ENCODE results near the gene LBH.

The LBH gene

DNA sequence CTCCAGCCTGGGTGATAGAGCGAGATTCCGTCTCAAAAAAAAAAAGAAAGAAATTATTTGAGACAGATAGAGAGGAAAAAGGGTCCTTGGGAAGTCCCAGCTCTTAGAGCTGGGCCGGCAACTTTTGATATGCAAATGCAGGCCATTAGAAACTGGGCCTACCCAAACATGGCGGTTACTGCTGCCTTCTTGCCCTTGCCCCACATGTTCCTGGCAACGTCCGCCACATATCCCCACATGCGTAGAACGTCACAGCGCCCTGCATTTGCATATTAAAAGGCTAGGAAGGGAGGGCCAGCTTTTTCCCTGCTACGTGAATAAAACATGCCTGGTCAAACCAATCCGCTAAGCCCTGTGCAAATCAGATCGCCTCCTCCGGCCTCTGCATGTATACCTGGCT is 40.7 kb upstream of the LBH start:
- Histone ChIP-seq H4K91ac (ENCODE audit: low read depth, low read length, poor library complexity) (no peak overlapping the region), H3K23ac (ENCODE audit: low read depth, low read length, poor library complexity) (no peak overlapping the region), H2BK120ac (ENCODE audit: low read depth, low read length) (no peak overlapping the region), H2BK5ac (ENCODE audit: low read length) (no peak overlapping the region), H3K4me2 (ENCODE audit: insufficient read depth, low read length, poor library complexity, severe bottlenecking) (no peak overlapping the region), H2AFZ (ENCODE audit: low read length) (peak overlapping the region; percentile 21), H3K9me3 (replicated peaks in 1 of 2; ENCODE audit: control insufficient read depth in 2 of 2, insufficient read depth in 1 of 2, low read depth in 1 of 2, low read length in 2 of 2) (no peaks in the 10 kb centered on the region), H3K4ac (ENCODE audit: low read length) (no peak overlapping the region), H2BK15ac (ENCODE audit: low read length) (no peak overlapping the region), H3K4me1 (ENCODE audit: control insufficient read depth in 2 of 2, insufficient read depth in 1 of 2, low read depth in 1 of 2, low read length in 2 of 2) (peaks cover 8 to 20% of the 10 kb centered on the region in 2 donors), H3K9ac (ENCODE audit: low read depth, low read length, poor library complexity) (no peak overlapping the region), H3K14ac (ENCODE audit: low read length) (no peak overlapping the region), H3K4me3 (ENCODE audit: low read length in 2 of 2) (no peak overlapping the region), H2BK12ac (ENCODE audit: low read length) (no peak overlapping the region), H3K27me3 (ENCODE audit: control insufficient read depth in 3 of 3, insufficient read depth in 3 of 3, low read depth in 1 of 3, low read length in 3 of 3) (peaks cover 0 to 16% (median 0%) of the 10 kb centered on the region in 3 experiments), H2AK5ac (ENCODE audit: low read depth, low read length) (no peak overlapping the region), H3K79me1 (ENCODE audit: low read depth, low read length) (no peaks in the 10 kb centered on the region), H3K18ac (ENCODE audit: low read length) (no peak overlapping the region), H3K27ac (replicated peaks; ENCODE audit: low read length) (no peak overlapping the region), H4K8ac (ENCODE audit: low read depth, low read length) (no peak overlapping the region), H3K36me3 (replicated peaks in 1 of 2; ENCODE audit: control insufficient read depth in 2 of 2, insufficient read depth in 2 of 2, low read length in 2 of 2) (no peaks in the 10 kb centered on the region)
- no CpG with 5 or more reads among the region's 13 CpGs for WGBS, 2 donors (ENCODE audit: extremely low coverage in 2 of 2, insufficient read length in 2 of 2, insufficient replicate concordance in 1 of 2)
- DNase-seq (ENCODE audit: low spot score) = no peak

DNA sequence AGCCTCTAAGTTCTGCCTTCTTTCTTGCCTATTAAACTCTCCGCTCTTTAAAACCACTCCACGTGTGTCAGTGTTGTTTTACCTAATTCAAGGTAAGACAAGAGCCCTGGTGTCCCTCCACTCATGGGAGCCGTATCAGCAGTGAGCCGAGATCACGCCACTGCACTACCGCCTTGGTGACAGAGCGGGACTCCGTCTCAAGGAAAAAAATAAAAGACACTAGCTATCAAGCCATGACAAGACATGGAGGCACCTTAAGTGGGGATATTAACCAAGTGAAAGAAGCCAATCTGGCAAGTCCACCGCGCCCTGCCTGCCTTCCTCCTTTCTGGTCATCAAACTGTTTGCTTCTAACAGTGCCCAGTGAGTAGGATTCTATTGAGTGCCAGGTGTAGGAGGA is 40.2 kb upstream of the LBH start:
- H2BK120ac ChIP-seq (ENCODE audit: low read depth, low read length) = no peak overlapping the region
- no peaks in the 10 kb centered on the region for H3K36me3 ChIP-seq (replicated peaks in 1 of 2; ENCODE audit: control insufficient read depth in 2 of 2, insufficient read depth in 2 of 2, low read length in 2 of 2)
- no peak overlapping the region for H4K8ac ChIP-seq (ENCODE audit: low read depth, low read length)
- peaks cover 8 to 20% of the 10 kb centered on the region in 2 donors for H3K4me1 ChIP-seq (ENCODE audit: control insufficient read depth in 2 of 2, insufficient read depth in 1 of 2, low read depth in 1 of 2, low read length in 2 of 2)
- peak overlapping the region; percentile 21 for H2AFZ ChIP-seq (ENCODE audit: low read length)
- peaks cover 0 to 16% (median 0%) of the 10 kb centered on the region in 3 experiments for H3K27me3 ChIP-seq (ENCODE audit: control insufficient read depth in 3 of 3, insufficient read depth in 3 of 3, low read depth in 1 of 3, low read length in 3 of 3)
- H3K23ac ChIP-seq (ENCODE audit: low read depth, low read length, poor library complexity) = no peak overlapping the region
- H3K9ac ChIP-seq (ENCODE audit: low read depth, low read length, poor library complexity) = no peak overlapping the region
- no peak for DNase-seq (ENCODE audit: low spot score)
- H3K14ac ChIP-seq (ENCODE audit: low read length) = no peak overlapping the region
- H3K4me3 ChIP-seq (ENCODE audit: low read length in 2 of 2) = no peak overlapping the region
- H3K27ac ChIP-seq (replicated peaks; ENCODE audit: low read length) = no peak overlapping the region
- H4K91ac ChIP-seq (ENCODE audit: low read depth, low read length, poor library complexity) = no peak overlapping the region
- H2BK12ac ChIP-seq (ENCODE audit: low read length) = no peak overlapping the region
- no peak overlapping the region for H2BK15ac ChIP-seq (ENCODE audit: low read length)
- H3K18ac ChIP-seq (ENCODE audit: low read length) = no peak overlapping the region
- H3K4me2 ChIP-seq (ENCODE audit: insufficient read depth, low read length, poor library complexity, severe bottlenecking) = no peak overlapping the region
- H3K4ac ChIP-seq (ENCODE audit: low read length) = no peak overlapping the region
- H2BK5ac ChIP-seq (ENCODE audit: low read length) = no peak overlapping the region
- no peak overlapping the region for H2AK5ac ChIP-seq (ENCODE audit: low read depth, low read length)
- H3K9me3 ChIP-seq (replicated peaks in 1 of 2; ENCODE audit: control insufficient read depth in 2 of 2, insufficient read depth in 1 of 2, low read depth in 1 of 2, low read length in 2 of 2) = no peaks in the 10 kb centered on the region
- WGBS, 2 donors (ENCODE audit: extremely low coverage in 2 of 2, insufficient read length in 2 of 2, insufficient replicate concordance in 1 of 2) = no CpG with 5 or more reads among the region's 10 CpGs
- no peaks in the 10 kb centered on the region for H3K79me1 ChIP-seq (ENCODE audit: low read depth, low read length)

DNA sequence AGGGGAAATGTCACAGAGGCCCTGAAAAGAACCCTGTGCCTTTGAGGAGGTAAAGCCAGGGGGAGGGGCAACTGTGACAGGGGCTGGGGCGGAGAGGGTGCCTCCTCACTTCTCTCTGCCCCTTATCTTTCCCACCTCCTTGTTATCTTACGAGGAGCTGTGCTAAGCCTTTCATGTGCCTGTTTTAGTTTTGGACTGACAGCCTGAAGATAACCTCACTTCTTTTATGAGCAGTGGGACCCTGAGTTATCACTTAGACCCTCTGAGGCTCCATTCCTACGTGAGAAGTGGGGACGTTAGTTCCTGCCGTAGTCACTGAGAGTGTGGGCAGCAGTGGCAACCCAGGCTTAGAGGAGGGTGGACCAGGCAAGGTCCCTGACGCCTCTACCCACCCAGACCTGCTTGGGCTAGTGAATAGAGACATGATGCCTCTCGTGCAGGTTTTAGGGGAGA is 39.5 kb upstream of the LBH start:
- WGBS, 2 donors (ENCODE audit: extremely low coverage in 2 of 2, insufficient read length in 2 of 2, insufficient replicate concordance in 1 of 2) = no CpG with 5 or more reads among the region's 7 CpGs

DNA sequence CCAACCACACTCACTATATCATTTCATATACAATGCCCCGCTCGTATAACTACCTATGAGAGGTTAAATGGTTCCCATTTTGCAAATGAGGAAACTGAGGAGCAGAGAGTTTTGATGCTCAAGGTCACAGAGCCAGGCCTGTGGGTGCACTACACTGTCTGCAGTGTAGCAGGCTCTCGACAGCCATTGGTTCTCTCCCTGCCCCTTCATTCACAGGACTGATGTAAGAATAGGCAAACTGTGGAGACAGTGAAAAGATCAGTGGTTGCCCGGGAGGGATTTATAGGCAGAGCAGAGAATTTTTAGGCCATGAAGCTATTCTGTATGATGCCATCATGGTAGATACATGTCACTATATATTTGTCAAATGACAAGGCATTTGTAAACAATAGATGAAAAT is 39.0 kb upstream of the LBH start:
- H3K4me3 ChIP-seq (ENCODE audit: low read length in 2 of 2) = no peak overlapping the region
- peaks cover 8 to 20% of the 10 kb centered on the region in 2 donors for H3K4me1 ChIP-seq (ENCODE audit: control insufficient read depth in 2 of 2, insufficient read depth in 1 of 2, low read depth in 1 of 2, low read length in 2 of 2)
- no peak for DNase-seq (ENCODE audit: low spot score)
- H2BK5ac ChIP-seq (ENCODE audit: low read length) = no peak overlapping the region
- H2BK15ac ChIP-seq (ENCODE audit: low read length) = no peak overlapping the region
- no peak overlapping the region for H4K8ac ChIP-seq (ENCODE audit: low read depth, low read length)
- no peak overlapping the region for H3K23ac ChIP-seq (ENCODE audit: low read depth, low read length, poor library complexity)
- H3K4me2 ChIP-seq (ENCODE audit: insufficient read depth, low read length, poor library complexity, severe bottlenecking) = no peak overlapping the region
- peaks cover 0 to 16% (median 0%) of the 10 kb centered on the region in 3 experiments for H3K27me3 ChIP-seq (ENCODE audit: control insufficient read depth in 3 of 3, insufficient read depth in 3 of 3, low read depth in 1 of 3, low read length in 3 of 3)
- no peak overlapping the region for H2BK12ac ChIP-seq (ENCODE audit: low read length)
- no peaks in the 10 kb centered on the region for H3K79me1 ChIP-seq (ENCODE audit: low read depth, low read length)
- no peak overlapping the region for H3K18ac ChIP-seq (ENCODE audit: low read length)
- no peak overlapping the region for H3K4ac ChIP-seq (ENCODE audit: low read length)
- H4K91ac ChIP-seq (ENCODE audit: low read depth, low read length, poor library complexity) = no peak overlapping the region
- H2AK5ac ChIP-seq (ENCODE audit: low read depth, low read length) = no peak overlapping the region
- H3K9ac ChIP-seq (ENCODE audit: low read depth, low read length, poor library complexity) = no peak overlapping the region
- no peak overlapping the region for H2AFZ ChIP-seq (ENCODE audit: low read length)
- H3K36me3 ChIP-seq (replicated peaks in 1 of 2; ENCODE audit: control insufficient read depth in 2 of 2, insufficient read depth in 2 of 2, low read length in 2 of 2) = no peaks in the 10 kb centered on the region
- no peaks in the 10 kb centered on the region for H3K9me3 ChIP-seq (replicated peaks in 1 of 2; ENCODE audit: control insufficient read depth in 2 of 2, insufficient read depth in 1 of 2, low read depth in 1 of 2, low read length in 2 of 2)
- H3K14ac ChIP-seq (ENCODE audit: low read length) = no peak overlapping the region
- H2BK120ac ChIP-seq (ENCODE audit: low read depth, low read length) = no peak overlapping the region
- no peak overlapping the region for H3K27ac ChIP-seq (replicated peaks; ENCODE audit: low read length)
- WGBS, 2 donors (ENCODE audit: extremely low coverage in 2 of 2, insufficient read length in 2 of 2, insufficient replicate concordance in 1 of 2) = no CpG with 5 or more reads among the region's 4 CpGs

More for the DNA sequence above, 39.5 kb upstream of the LBH start:
- no peak overlapping the region for H3K9ac ChIP-seq (ENCODE audit: low read depth, low read length, poor library complexity)
- no peak overlapping the region for H3K23ac ChIP-seq (ENCODE audit: low read depth, low read length, poor library complexity)
- peaks cover 0 to 16% (median 0%) of the 10 kb centered on the region in 3 experiments for H3K27me3 ChIP-seq (ENCODE audit: control insufficient read depth in 3 of 3, insufficient read depth in 3 of 3, low read depth in 1 of 3, low read length in 3 of 3)
- H3K36me3 ChIP-seq (replicated peaks in 1 of 2; ENCODE audit: control insufficient read depth in 2 of 2, insufficient read depth in 2 of 2, low read length in 2 of 2) = no peaks in the 10 kb centered on the region
- peaks cover 8 to 20% of the 10 kb centered on the region in 2 donors for H3K4me1 ChIP-seq (ENCODE audit: control insufficient read depth in 2 of 2, insufficient read depth in 1 of 2, low read depth in 1 of 2, low read length in 2 of 2)
- no peak overlapping the region for H2BK15ac ChIP-seq (ENCODE audit: low read length)
- H3K27ac ChIP-seq (replicated peaks; ENCODE audit: low read length) = no peak overlapping the region
- no peak overlapping the region for H3K4me2 ChIP-seq (ENCODE audit: insufficient read depth, low read length, poor library complexity, severe bottlenecking)
- H2AFZ ChIP-seq (ENCODE audit: low read length) = no peak overlapping the region
- no peak for DNase-seq (ENCODE audit: low spot score)
- no peak overlapping the region for H3K14ac ChIP-seq (ENCODE audit: low read length)
- no peak overlapping the region for H2AK5ac ChIP-seq (ENCODE audit: low read depth, low read length)
- no peak overlapping the region for H4K8ac ChIP-seq (ENCODE audit: low read depth, low read length)
- no peak overlapping the region for H4K91ac ChIP-seq (ENCODE audit: low read depth, low read length, poor library complexity)
- H3K9me3 ChIP-seq (replicated peaks in 1 of 2; ENCODE audit: control insufficient read depth in 2 of 2, insufficient read depth in 1 of 2, low read depth in 1 of 2, low read length in 2 of 2) = no peaks in the 10 kb centered on the region
- no peak overlapping the region for H3K4me3 ChIP-seq (ENCODE audit: low read length in 2 of 2)
- H2BK5ac ChIP-seq (ENCODE audit: low read length) = no peak overlapping the region
- H2BK120ac ChIP-seq (ENCODE audit: low read depth, low read length) = no peak overlapping the region
- no peak overlapping the region for H3K18ac ChIP-seq (ENCODE audit: low read length)
- no peak overlapping the region for H3K4ac ChIP-seq (ENCODE audit: low read length)
- H3K79me1 ChIP-seq (ENCODE audit: low read depth, low read length) = no peaks in the 10 kb centered on the region
- no peak overlapping the region for H2BK12ac ChIP-seq (ENCODE audit: low read length)
